ENCODE measurements around the gene STK10. TPM values are rescaled to one million over a fixed set of nuclear protein-coding genes. Genes with fewer than 3 reads are reported as not detected.
"Not testable (repeated sequence)": the region's sequence is repeated elsewhere in the genome, so short reads cannot be mapped to it uniquely, and the experiment has no call there.

STK10 gene
- total RNA-seq, 1 donor from 2014 or later, result 32.3 TPM

DNA sequence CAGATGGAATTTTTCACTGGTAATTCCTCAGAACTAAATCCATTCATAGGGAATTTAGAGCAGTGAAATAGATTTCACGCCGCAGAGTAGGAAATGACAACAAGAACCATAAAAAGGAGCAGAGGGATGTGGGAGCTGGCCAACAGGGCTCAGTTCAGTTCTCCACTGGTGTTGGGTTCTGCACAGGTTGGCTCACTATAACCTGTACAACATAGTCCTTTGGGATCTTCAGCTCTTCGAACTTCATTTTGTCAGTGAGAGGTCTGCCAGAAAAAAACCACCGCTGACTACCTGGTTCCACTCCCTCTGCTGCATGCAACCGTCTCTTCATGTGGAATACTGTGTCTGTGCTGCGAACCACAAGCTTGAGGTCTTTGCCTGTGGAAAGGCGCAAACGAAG is 23.7 kb upstream of the STK10 start:
- no peaks in the 10 kb centered on the region for H3K9me3 Mint-ChIP-seq
- TF ChIP-seq, protein P1, sequence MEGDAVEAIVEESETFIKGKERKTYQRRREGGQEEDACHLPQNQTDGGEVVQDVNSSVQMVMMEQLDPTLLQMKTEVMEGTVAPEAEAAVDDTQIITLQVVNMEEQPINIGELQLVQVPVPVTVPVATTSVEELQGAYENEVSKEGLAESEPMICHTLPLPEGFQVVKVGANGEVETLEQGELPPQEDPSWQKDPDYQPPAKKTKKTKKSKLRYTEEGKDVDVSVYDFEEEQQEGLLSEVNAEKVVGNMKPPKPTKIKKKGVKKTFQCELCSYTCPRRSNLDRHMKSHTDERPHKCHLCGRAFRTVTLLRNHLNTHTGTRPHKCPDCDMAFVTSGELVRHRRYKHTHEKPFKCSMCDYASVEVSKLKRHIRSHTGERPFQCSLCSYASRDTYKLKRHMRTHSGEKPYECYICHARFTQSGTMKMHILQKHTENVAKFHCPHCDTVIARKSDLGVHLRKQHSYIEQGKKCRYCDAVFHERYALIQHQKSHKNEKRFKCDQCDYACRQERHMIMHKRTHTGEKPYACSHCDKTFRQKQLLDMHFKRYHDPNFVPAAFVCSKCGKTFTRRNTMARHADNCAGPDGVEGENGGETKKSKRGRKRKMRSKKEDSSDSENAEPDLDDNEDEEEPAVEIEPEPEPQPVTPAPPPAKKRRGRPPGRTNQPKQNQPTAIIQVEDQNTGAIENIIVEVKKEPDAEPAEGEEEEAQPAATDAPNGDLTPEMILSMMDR (conservative IDR thresholded peaks at IDR 0.05), result no peak
- no peaks in the 10 kb centered on the region for H3K27me3 Mint-ChIP-seq (ENCODE audit: low read depth)
- H3K27ac Mint-ChIP-seq (ENCODE audit: unreplicated experiment), result no peak overlapping the region
- no peak overlapping the region for H3K4me3 Mint-ChIP-seq
- DNase-seq (ENCODE audit: low read depth, low spot score), result no peak
- peaks cover 4% of the 10 kb centered on the region for H3K4me1 Mint-ChIP-seq
- peaks cover 28% of the 10 kb centered on the region for H3K36me3 Mint-ChIP-seq (ENCODE audit: low read depth)

DNA sequence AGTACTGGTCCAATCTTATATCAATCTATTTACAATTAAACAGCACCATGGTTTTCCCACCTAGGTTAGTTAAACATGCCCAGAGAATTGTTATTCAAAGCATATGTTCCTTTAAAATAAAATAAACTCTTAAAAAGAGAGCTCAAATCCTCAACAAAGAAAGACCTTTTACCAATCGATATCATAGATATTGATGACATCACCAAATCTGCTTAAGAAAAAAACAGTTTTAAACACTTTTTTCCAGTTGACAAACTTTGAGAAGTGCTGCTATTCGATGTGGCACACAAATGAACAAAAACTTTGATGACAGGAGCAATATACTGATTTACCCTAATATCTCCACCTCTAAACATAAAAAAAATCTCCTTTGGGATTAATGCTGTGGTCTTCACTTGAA is 21.7 kb upstream of the STK10 start:
- Mint-ChIP-seq H3K4me3 (no peak overlapping the region), H3K9me3 (no peaks in the 10 kb centered on the region), H3K27ac (ENCODE audit: unreplicated experiment) (no peak overlapping the region), H3K27me3 (ENCODE audit: low read depth) (no peaks in the 10 kb centered on the region), H3K36me3 (ENCODE audit: low read depth) (peaks cover 20% of the 10 kb centered on the region), H3K4me1 (no peaks in the 10 kb centered on the region)
- DNase-seq (ENCODE audit: low read depth, low spot score), result no peak
- TF ChIP-seq, protein P1 (conservative IDR thresholded peaks at IDR 0.05), result no peak

- TF ChIP-seq, protein P1 (conservative IDR thresholded peaks at IDR 0.05), result no peak
- peaks cover 5% of the 10 kb centered on the region for H3K4me1 Mint-ChIP-seq
- H3K27ac Mint-ChIP-seq (ENCODE audit: unreplicated experiment), result no peak overlapping the region
- no peak for DNase-seq (ENCODE audit: low read depth, low spot score)
- peaks cover 14% of the 10 kb centered on the region for H3K36me3 Mint-ChIP-seq (ENCODE audit: low read depth)
- H3K27me3 Mint-ChIP-seq (ENCODE audit: low read depth), result no peaks in the 10 kb centered on the region
- no peaks in the 10 kb centered on the region for H3K9me3 Mint-ChIP-seq
- H3K4me3 Mint-ChIP-seq, result no peak overlapping the region
These were observed 19.5 kb upstream of the STK10 start for GRCh38 chr5:172207511-172207910.

- H3K36me3 Mint-ChIP-seq (ENCODE audit: low read depth); H3K4me1 Mint-ChIP-seq; H3K27ac Mint-ChIP-seq (ENCODE audit: unreplicated experiment); H3K9me3 Mint-ChIP-seq; H3K27me3 Mint-ChIP-seq (ENCODE audit: low read depth); H3K4me3 Mint-ChIP-seq; DNase-seq (ENCODE audit: low read depth, low spot score): not testable (repeated sequence)
These were observed 18.0 kb upstream of the STK10 start for GRCh38 chr5:172205984-172206383.

DNA sequence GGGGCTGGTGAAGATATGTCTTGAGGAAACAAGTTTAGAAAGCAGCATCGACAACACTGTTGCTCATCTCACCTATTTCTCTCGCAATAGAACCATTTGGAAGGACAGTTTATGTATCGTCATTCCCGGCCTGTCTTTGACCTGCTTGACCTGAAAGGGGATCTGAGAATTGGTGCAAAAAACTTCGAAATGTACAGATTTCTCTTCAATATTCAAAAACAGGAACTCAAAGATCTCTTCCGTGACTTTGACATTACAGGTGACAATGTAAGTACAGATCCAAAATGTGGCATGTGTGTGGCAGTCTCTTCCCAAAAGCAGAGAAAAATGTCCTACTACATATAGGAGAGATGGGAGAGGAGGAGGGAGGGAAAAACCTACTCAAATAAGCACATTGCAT is 12.5 kb upstream of the STK10 start:
- Mint-ChIP-seq H3K9me3 (peaks cover 2% of the 10 kb centered on the region), H3K36me3 (ENCODE audit: low read depth) (peaks cover 3% of the 10 kb centered on the region), H3K27me3 (ENCODE audit: low read depth) (no peaks in the 10 kb centered on the region), H3K27ac (ENCODE audit: unreplicated experiment) (no peak overlapping the region), H3K4me1 (peaks cover 5% of the 10 kb centered on the region), H3K4me3 (no peak overlapping the region)
- TF ChIP-seq, protein P1 (conservative IDR thresholded peaks at IDR 0.05), result no peak
- DNase-seq (ENCODE audit: low read depth, low spot score), result no peak

DNA sequence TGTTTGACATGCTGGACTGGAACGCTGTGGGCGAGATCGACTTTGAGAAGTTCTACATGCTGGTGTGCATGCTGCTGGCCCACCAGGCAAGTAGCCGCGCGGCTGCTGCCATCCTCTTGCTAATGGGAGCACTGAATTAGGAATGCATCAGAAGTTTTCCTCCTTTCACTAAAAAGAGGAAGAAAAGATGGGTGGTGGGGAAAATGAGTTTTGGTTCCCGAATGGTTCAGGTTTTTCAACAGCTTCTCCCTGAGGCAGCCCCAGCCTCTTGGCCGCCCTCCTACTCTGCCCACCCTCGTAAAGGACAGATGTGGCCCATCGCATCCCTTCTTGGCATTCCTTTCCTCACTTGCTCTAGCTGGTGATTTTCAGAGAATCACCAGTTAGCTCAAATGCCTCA is 11.4 kb upstream of the STK10 start:
- H3K36me3 Mint-ChIP-seq (ENCODE audit: low read depth), result peaks cover 3% of the 10 kb centered on the region
- no peak overlapping the region for H3K4me3 Mint-ChIP-seq
- TF ChIP-seq, protein P1 (conservative IDR thresholded peaks at IDR 0.05), result no peak
- DNase-seq (ENCODE audit: low read depth, low spot score), result no peak
- H3K27me3 Mint-ChIP-seq (ENCODE audit: low read depth), result no peaks in the 10 kb centered on the region
- H3K4me1 Mint-ChIP-seq, result peaks cover 5% of the 10 kb centered on the region
- H3K27ac Mint-ChIP-seq (ENCODE audit: unreplicated experiment), result no peak overlapping the region
- H3K9me3 Mint-ChIP-seq, result peaks cover 2% of the 10 kb centered on the region

DNA sequence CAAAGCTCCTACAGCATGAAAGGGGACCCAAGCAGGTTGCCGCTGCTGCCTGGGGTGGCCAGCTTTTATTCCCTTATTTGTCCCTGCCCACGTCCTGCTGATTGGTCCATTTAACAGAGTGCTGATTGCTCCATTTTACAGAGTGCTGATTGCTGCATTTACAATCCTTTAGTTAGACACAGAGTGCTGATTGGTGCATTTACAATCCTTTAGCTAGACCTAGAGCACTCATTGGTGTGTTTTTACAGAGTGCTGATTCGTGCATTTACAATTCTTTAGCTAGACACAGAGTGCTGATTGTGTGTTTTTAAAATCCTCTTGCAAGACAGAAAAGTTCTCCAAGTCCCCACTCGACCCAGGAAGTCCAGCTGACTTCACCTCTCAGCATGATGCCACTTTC is 9.8 kb upstream of the STK10 start:
- not testable (repeated sequence) for H3K27me3 Mint-ChIP-seq (ENCODE audit: low read depth); H3K9me3 Mint-ChIP-seq; H3K4me3 Mint-ChIP-seq; H3K27ac Mint-ChIP-seq (ENCODE audit: unreplicated experiment); DNase-seq (ENCODE audit: low read depth, low spot score); H3K36me3 Mint-ChIP-seq (ENCODE audit: low read depth); H3K4me1 Mint-ChIP-seq

Measured in neural crest cell (in vitro differentiated cells).